Liver (tissue), 9 donors: ENCODE data around the gene SLC9A6. TPM values are rescaled to one million over a fixed set of nuclear protein-coding genes. Genes with fewer than 3 reads are reported as not detected.

Experiments
- DNase-seq: peaks from one replicate; pipeline ENCODE4 v3.0.0-alpha.2; 2017; ENCODE audit warnings: low spot score
- H3K27ac ChIP-seq, 2 donors: one replicate each; pipeline ENCODE4 v1.7.0; 2013; ENCODE audit warnings: inconsistent platforms in 2 of 2, low read length in 2 of 2, control low read depth in 1 of 2, low read depth in 1 of 2, mild to moderate bottlenecking in 1 of 2
- H3K27me3 ChIP-seq, 4 donors: one replicate each; pipeline versions ENCODE4 v1.6.1 to v1.7.0; 2013; ENCODE audit warnings: low read length in 3 of 4, inconsistent platforms in 1 of 4, mild to moderate bottlenecking in 1 of 4, moderate library complexity in 1 of 4; ENCODE audit not compliant: control insufficient read depth in 4 of 4, insufficient read depth in 4 of 4
- H3K36me3 ChIP-seq, 4 donors: one replicate each; pipeline versions ENCODE4 v1.6.1 to v1.7.0; 2013; ENCODE audit warnings: low read length in 3 of 4, mild to moderate bottlenecking in 3 of 4, low read depth in 1 of 4, moderate library complexity in 1 of 4; ENCODE audit not compliant: control insufficient read depth in 4 of 4, insufficient read depth in 3 of 4
- H3K4me1 ChIP-seq, 4 donors: one replicate each; pipeline versions ENCODE4 v1.6.1 to v1.7.0; 2013; ENCODE audit warnings: low read length in 3 of 4, mild to moderate bottlenecking in 3 of 4, moderate library complexity in 1 of 4; ENCODE audit not compliant: control insufficient read depth in 4 of 4, insufficient read depth in 4 of 4
- H3K4me3 ChIP-seq, 3 donors: one replicate each; pipeline versions ENCODE4 v1.6.1 to v1.7.0; 2013; ENCODE audit warnings: low read length in 3 of 3, control low read depth in 1 of 3, low read depth in 1 of 3, mild to moderate bottlenecking in 1 of 3
- H3K9ac ChIP-seq, 2 donors: one replicate each; pipeline ENCODE4 v1.7.0; 2013; ENCODE audit warnings: low read length in 2 of 2, mild to moderate bottlenecking in 2 of 2, moderate library complexity in 2 of 2, control low read depth in 1 of 2, low read depth in 1 of 2
- H3K9me3 ChIP-seq, 4 donors: one replicate each; pipeline versions ENCODE4 v1.6.1 to v1.7.0; 2013; ENCODE audit warnings: low read length in 3 of 4; ENCODE audit not compliant: control insufficient read depth in 4 of 4
- EGR1 ChIP-seq, 2 donors: IDR thresholded peaks; 2 replicates each; pipeline ENCODE4 v1.6.1; 2016 to 2018; ENCODE audit warnings: antibody characterized with exemption in 2 of 2, low read depth in 2 of 2
- FOXA1 ChIP-seq: IDR thresholded peaks from 2 replicates; pipeline ENCODE4 v1.6.1; 2016; ENCODE audit warnings: antibody characterized with exemption
- FOXA2 ChIP-seq: IDR thresholded peaks from 2 replicates; pipeline ENCODE4 v1.6.1; 2016; ENCODE audit warnings: antibody characterized with exemption
- GABPA ChIP-seq, 2 donors: IDR thresholded peaks in 1 of 2; conservative IDR thresholded peaks in 1 of 2; 2 replicates each; pipeline ENCODE4 v1.6.1; 2016; ENCODE audit warnings: antibody characterized with exemption in 2 of 2, mild to moderate bottlenecking in 1 of 2, moderate library complexity in 1 of 2
- HNF4A ChIP-seq, 2 donors: conservative IDR thresholded peaks; 2 replicates each; pipeline ENCODE4 v1.6.1; 2016; ENCODE audit warnings: antibody characterized with exemption in 2 of 2, mild to moderate bottlenecking in 2 of 2
- JUND ChIP-seq, 2 donors: IDR thresholded peaks; 2 replicates each; pipeline ENCODE4 v1.6.1; 2016; ENCODE audit warnings: antibody characterized with exemption in 2 of 2
- NR2F2 ChIP-seq: IDR thresholded peaks from 2 replicates; pipeline ENCODE4 v1.6.1; 2016; ENCODE audit warnings: antibody characterized with exemption
- RAD21 ChIP-seq, 2 donors: IDR thresholded peaks; 2 replicates each; pipeline ENCODE4 v1.6.1; 2016; ENCODE audit warnings: antibody characterized with exemption in 2 of 2, mild to moderate bottlenecking in 2 of 2
- RXRA ChIP-seq, 2 donors: IDR thresholded peaks; 2 replicates each; pipeline ENCODE4 v1.6.1; 2017 to 2018; ENCODE audit warnings: antibody characterized with exemption in 2 of 2, mild to moderate bottlenecking in 1 of 2
- SP1 ChIP-seq: IDR thresholded peaks from 2 replicates; pipeline ENCODE4 v1.6.1; 2018; ENCODE audit warnings: antibody characterized with exemption, mild to moderate bottlenecking
- TAF1 ChIP-seq: conservative IDR thresholded peaks from 2 replicates; pipeline ENCODE4 v1.6.1; 2016; ENCODE audit warnings: antibody characterized with exemption, mild to moderate bottlenecking
- WGBS: extraction: QIAGEN DNeasy Blood & Tissue Kit; methylation state at CpG from one replicate; pipeline ENCODE4 v1.1.7; 2013; 5-methylcytosine and 5-hydroxymethylcytosine counted together
- polyA plus RNA-seq, 2 donors: library from polyadenylated mRNA; stranded (reverse) in 1 of 2; unstranded in 1 of 2; fragments of 200-250 nt in 1 of 2; fragments of >200 nt in 1 of 2; fragmentation: Nextera tagmentation in 1 of 2; extraction: Ambion mirVana in 1 of 2; gene quantifications; one replicate each; pipeline versions ENCODE4 v1.2.1 to v1.2.3, GENCODE V29; 2013 to 2015
- total RNA-seq, 2 donors: library from RNA; depleted of rRNA; stranded (reverse); fragments of >200 nt; gene quantifications; one replicate each; pipeline ENCODE4 v1.2.3, GENCODE V29; 2014
- TF ChIP-seq, protein P1 (sequence below): IDR thresholded peaks from 2 replicates; pipeline ENCODE4 v1.6.1; 2016; ENCODE audit warnings: antibody characterized with exemption, mild to moderate bottlenecking
- TF ChIP-seq, protein P2 (sequence below): IDR thresholded peaks from 2 replicates; pipeline ENCODE4 v1.6.1; 2016; ENCODE audit warnings: antibody characterized with exemption
- TF ChIP-seq, protein P3 (sequence below): fragments of 150-350 bp; IDR thresholded peaks from 2 replicates; pipeline ENCODE4 v1.5.1; 2017; ENCODE audit warnings: improper control_type of control experiment, low read depth, low read length; ENCODE audit not compliant: missing input control
- donor health status: healthy.
- donor health status: healthy.
- donor health status: healthy.
- donor health status: healthy.
- donor health status: healthy.

Gene SLC9A6
- total and polyA plus RNA-seq, 4 donors = 2.1 to 8.8 (median 5.6) TPM

GRCh38 chrX:136031626-136032025 is 46.4 kb downstream of the SLC9A6 start:
- H3K9me3 ChIP-seq = no peaks in the 10 kb centered on the region
- H3K27ac ChIP-seq = no peak overlapping the region
- no peaks in the 10 kb centered on the region for H3K27me3 ChIP-seq
- H3K4me3 ChIP-seq = no peak overlapping the region
- no peak for DNase-seq
- H3K4me1 ChIP-seq = no peaks in the 10 kb centered on the region
- H3K9ac ChIP-seq = no peak overlapping the region
- TF ChIP-seq FOXA2 (no peak), SP1 (no peak)
- WGBS = 97% methylated on average over 5 of the region's 5 CpGs
- no peaks in the 10 kb centered on the region for H3K36me3 ChIP-seq

GRCh38 chrX:136032370-136032769 is 47.1 kb downstream of the SLC9A6 start:
- Histone ChIP-seq H3K36me3 (no peaks in the 10 kb centered on the region), H3K27me3 (no peaks in the 10 kb centered on the region), H3K4me1 (no peaks in the 10 kb centered on the region), H3K9me3 (no peaks in the 10 kb centered on the region), H3K9ac (no peak overlapping the region), H3K27ac (no peak overlapping the region), H3K4me3 (no peak overlapping the region)
- WGBS = 69% methylated on average over 4 of the region's 4 CpGs
- TF ChIP-seq JUND (IDR thresholded peaks at IDR 0.05) = no peak
- TF ChIP-seq, protein P1, sequence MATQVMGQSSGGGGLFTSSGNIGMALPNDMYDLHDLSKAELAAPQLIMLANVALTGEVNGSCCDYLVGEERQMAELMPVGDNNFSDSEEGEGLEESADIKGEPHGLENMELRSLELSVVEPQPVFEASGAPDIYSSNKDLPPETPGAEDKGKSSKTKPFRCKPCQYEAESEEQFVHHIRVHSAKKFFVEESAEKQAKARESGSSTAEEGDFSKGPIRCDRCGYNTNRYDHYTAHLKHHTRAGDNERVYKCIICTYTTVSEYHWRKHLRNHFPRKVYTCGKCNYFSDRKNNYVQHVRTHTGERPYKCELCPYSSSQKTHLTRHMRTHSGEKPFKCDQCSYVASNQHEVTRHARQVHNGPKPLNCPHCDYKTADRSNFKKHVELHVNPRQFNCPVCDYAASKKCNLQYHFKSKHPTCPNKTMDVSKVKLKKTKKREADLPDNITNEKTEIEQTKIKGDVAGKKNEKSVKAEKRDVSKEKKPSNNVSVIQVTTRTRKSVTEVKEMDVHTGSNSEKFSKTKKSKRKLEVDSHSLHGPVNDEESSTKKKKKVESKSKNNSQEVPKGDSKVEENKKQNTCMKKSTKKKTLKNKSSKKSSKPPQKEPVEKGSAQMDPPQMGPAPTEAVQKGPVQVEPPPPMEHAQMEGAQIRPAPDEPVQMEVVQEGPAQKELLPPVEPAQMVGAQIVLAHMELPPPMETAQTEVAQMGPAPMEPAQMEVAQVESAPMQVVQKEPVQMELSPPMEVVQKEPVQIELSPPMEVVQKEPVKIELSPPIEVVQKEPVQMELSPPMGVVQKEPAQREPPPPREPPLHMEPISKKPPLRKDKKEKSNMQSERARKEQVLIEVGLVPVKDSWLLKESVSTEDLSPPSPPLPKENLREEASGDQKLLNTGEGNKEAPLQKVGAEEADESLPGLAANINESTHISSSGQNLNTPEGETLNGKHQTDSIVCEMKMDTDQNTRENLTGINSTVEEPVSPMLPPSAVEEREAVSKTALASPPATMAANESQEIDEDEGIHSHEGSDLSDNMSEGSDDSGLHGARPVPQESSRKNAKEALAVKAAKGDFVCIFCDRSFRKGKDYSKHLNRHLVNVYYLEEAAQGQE = no peak
- TF ChIP-seq, protein P2, sequence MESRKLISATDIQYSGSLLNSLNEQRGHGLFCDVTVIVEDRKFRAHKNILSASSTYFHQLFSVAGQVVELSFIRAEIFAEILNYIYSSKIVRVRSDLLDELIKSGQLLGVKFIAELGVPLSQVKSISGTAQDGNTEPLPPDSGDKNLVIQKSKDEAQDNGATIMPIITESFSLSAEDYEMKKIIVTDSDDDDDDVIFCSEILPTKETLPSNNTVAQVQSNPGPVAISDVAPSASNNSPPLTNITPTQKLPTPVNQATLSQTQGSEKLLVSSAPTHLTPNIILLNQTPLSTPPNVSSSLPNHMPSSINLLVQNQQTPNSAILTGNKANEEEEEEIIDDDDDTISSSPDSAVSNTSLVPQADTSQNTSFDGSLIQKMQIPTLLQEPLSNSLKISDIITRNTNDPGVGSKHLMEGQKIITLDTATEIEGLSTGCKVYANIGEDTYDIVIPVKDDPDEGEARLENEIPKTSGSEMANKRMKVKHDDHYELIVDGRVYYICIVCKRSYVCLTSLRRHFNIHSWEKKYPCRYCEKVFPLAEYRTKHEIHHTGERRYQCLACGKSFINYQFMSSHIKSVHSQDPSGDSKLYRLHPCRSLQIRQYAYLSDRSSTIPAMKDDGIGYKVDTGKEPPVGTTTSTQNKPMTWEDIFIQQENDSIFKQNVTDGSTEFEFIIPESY = no peak
- no peak for TF ChIP-seq FOXA1
- TF ChIP-seq GABPA (IDR thresholded peaks at IDR 0.05 in 1 of 2, conservative IDR thresholded peaks at IDR 0.05 in 1 of 2) = no peak
- no peak for TF ChIP-seq RAD21 (IDR thresholded peaks at IDR 0.05)
- no peak for TF ChIP-seq FOXA2
- TF ChIP-seq NR2F2 = no peak
- no peak for TF ChIP-seq TAF1
- no peak for TF ChIP-seq RXRA (IDR thresholded peaks at IDR 0.05)
- TF ChIP-seq, protein P3, sequence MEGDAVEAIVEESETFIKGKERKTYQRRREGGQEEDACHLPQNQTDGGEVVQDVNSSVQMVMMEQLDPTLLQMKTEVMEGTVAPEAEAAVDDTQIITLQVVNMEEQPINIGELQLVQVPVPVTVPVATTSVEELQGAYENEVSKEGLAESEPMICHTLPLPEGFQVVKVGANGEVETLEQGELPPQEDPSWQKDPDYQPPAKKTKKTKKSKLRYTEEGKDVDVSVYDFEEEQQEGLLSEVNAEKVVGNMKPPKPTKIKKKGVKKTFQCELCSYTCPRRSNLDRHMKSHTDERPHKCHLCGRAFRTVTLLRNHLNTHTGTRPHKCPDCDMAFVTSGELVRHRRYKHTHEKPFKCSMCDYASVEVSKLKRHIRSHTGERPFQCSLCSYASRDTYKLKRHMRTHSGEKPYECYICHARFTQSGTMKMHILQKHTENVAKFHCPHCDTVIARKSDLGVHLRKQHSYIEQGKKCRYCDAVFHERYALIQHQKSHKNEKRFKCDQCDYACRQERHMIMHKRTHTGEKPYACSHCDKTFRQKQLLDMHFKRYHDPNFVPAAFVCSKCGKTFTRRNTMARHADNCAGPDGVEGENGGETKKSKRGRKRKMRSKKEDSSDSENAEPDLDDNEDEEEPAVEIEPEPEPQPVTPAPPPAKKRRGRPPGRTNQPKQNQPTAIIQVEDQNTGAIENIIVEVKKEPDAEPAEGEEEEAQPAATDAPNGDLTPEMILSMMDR = no peak
- TF ChIP-seq SP1 = no peak
- TF ChIP-seq EGR1 (IDR thresholded peaks at IDR 0.05; ENCODE audit: low read depth in 2 of 2) = no peak
- TF ChIP-seq HNF4A (conservative IDR thresholded peaks at IDR 0.05) = no peak
- no peak for DNase-seq
